AG09309 (cell line): ENCODE data around the gene CALN1.

Experiments
- DNase-seq: peaks from one replicate; pipeline ENCODE4 v3.0.0-alpha.2; 2010; ENCODE audit warnings: low read depth
- H3K4me3 ChIP-seq: 2 replicates; pipeline ENCODE4 v1.5.1; 2011; ENCODE audit warnings: mild to moderate bottlenecking, low read depth, low read length, moderate library complexity; ENCODE audit not compliant: control insufficient read depth
- CTCF ChIP-seq: IDR thresholded peaks from 2 replicates; pipeline ENCODE4 v1.5.1; 2011; ENCODE audit warnings: mild to moderate bottlenecking, low read depth, low read length, inconsistent platforms; ENCODE audit not compliant: insufficient read depth, control insufficient read depth; ENCODE audit errors: missing control alignments

CALN1 gene

GRCh38 chr7:72007018-72007417 is 405.1 kb downstream of the CALN1 start:
- no peak for TF ChIP-seq CTCF
- no peak for DNase-seq

GRCh38 chr7:72003236-72003635 is 408.9 kb downstream of the CALN1 start:
- no peak for TF ChIP-seq CTCF
- H3K4me3 ChIP-seq = no peak overlapping the region
- DNase-seq = no peak

More at GRCh38 chr7:72007018-72007417, 405.1 kb downstream of the CALN1 start:
- no peak overlapping the region for H3K4me3 ChIP-seq

- no peak for DNase-seq
- no peak for TF ChIP-seq CTCF
- H3K4me3 ChIP-seq = no peak overlapping the region
Observed at GRCh38 chr7:71996141-71996540, 416.0 kb downstream of the CALN1 start.

- DNase-seq = no peak
Observed at GRCh38 chr7:71995111-71995510, 417.0 kb downstream of the CALN1 start.

GRCh38 chr7:71991586-71991985 is 420.6 kb downstream of the CALN1 start:
- no peak for DNase-seq
- H3K4me3 ChIP-seq = no peak overlapping the region
- TF ChIP-seq CTCF = no peak

More at GRCh38 chr7:71995111-71995510, 417.0 kb downstream of the CALN1 start:
- H3K4me3 ChIP-seq = no peak overlapping the region
- no peak for TF ChIP-seq CTCF

GRCh38 chr7:71990138-71990462 is 422.0 kb downstream of the CALN1 start:
- DNase-seq = no peak
- TF ChIP-seq CTCF = no peak

GRCh38 chr7:71988201-71988600 is 423.9 kb downstream of the CALN1 start:
- DNase-seq = no peak
- no peak overlapping the region for H3K4me3 ChIP-seq
- TF ChIP-seq CTCF = no peak

More at GRCh38 chr7:71990138-71990462, 422.0 kb downstream of the CALN1 start:
- no peak overlapping the region for H3K4me3 ChIP-seq
